HFFc6 (cell line): ENCODE results near the gene C4BPB. TPM values are rescaled to one million over a fixed set of nuclear protein-coding genes. Genes with fewer than 3 reads are reported as not detected.
"Not testable (repeated sequence)": the region's sequence is repeated elsewhere in the genome, so short reads cannot be mapped to it uniquely, and the experiment has no call there.

Source experiments
- DNase-seq: peaks from one replicate; pipeline ENCODE4 v3.0.0-alpha.2; 2018
- H3K27ac Mint-ChIP-seq: 2 replicates; pipeline ENCODE4 v1.8.0; 2020; ENCODE audit warnings: mild to moderate bottlenecking, mixed read lengths
- H3K27me3 Mint-ChIP-seq: 2 replicates; pipeline ENCODE4 v1.8.0; 2021; ENCODE audit warnings: mild to moderate bottlenecking, moderate library complexity, mixed read lengths; ENCODE audit not compliant: insufficient read depth
- H3K36me3 Mint-ChIP-seq: 2 replicates; pipeline ENCODE4 v1.8.0; 2021; ENCODE audit warnings: low read depth, mixed read lengths
- H3K4me1 Mint-ChIP-seq: 2 replicates; pipeline ENCODE4 v1.8.0; 2020; ENCODE audit warnings: low read depth, mixed read lengths
- H3K4me3 Mint-ChIP-seq: 2 replicates; pipeline ENCODE4 v1.8.0; 2020; ENCODE audit warnings: mild to moderate bottlenecking, moderate library complexity, mixed read lengths
- H3K9me3 Mint-ChIP-seq: 2 replicates; pipeline ENCODE4 v1.8.0; 2020; ENCODE audit warnings: mild to moderate bottlenecking, mixed read lengths
- long read RNA-seq: library from polyadenylated mRNA; unstranded; transcript quantifications from one replicate; pipeline ENCODE4 v2.0.0, GENCODE V29; 2019
- total RNA-seq, 6 experiments: library from RNA; stranded (reverse); fragmentation: NEBNext Ultra II Directional; extraction: Animal tissue kit (Norgen Biotek cat#: 25700); gene quantifications; 2 replicates in 1 of 6; 3 replicates in 5 of 6; pipeline ENCODE4 v1.2.3, GENCODE V29; 2021
- TF ChIP-seq, protein P1 (sequence below): fragments of 200-600 bp; sonication (generic); IDR thresholded peaks from 2 replicates; pipeline ENCODE4 v1.5.0; 2021; ENCODE audit warnings: antibody characterized with exemption, mild to moderate bottlenecking

The C4BPB gene, protein sequence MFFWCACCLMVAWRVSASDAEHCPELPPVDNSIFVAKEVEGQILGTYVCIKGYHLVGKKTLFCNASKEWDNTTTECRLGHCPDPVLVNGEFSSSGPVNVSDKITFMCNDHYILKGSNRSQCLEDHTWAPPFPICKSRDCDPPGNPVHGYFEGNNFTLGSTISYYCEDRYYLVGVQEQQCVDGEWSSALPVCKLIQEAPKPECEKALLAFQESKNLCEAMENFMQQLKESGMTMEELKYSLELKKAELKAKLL
- under 1 TPM in 5 of 6 experiments, not detected in 1; 0.15 to 0.59 (median 0.24) TPM for total RNA-seq
- long read RNA-seq, partial matches to known transcripts = 0 of 1 reads
- long read RNA-seq, other reads (novel, unspliced or antisense) = 1 of 1 reads

DNA sequence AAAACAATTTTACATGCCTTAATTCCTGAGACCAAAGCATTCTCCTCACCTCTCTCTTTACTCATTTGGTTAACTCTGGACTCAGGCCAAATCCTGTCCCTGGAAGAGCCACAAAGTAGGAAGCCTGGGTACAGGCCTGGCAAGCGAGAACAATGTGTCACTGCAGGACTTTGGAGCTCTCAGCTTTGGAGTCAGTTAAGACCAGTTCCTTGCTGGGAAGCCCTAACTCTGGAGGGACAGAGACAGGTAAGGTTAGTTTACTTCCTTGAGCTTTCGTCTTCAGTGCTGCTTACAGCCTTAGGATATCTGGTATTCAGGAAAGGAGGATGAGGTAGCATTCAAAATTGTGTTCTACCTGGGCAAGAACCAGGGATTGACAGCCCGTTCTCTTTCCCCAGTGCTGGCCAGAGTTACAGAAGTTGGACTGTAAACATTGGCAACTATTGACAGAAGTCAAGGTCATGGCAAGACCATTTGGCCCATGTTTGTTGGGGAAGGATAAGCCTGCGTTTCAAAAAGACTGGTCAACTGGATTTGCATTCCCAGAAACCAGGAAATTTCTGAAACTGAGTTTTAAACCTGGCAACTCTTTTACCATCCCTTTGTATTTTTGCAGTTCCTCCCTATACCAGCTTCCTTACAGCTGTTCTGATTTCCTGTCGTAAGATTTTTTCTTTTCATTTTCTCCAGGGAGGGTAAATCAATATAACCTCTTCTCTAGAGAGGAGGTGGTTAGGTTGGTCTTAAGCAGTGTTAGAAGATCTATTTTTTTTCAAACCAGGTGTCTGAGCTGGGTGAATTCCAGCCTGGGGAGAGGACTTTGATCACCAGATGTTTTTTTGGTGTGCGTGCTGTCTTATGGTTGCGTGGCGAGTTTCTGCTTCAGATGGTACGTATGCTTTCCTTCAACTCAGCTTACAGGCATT is at the start of gene C4BPB:
C4BPB (plus strand) TSS at position 160 of the 926 bp plus-strand sequence; CDS start at position 832, 672 bp downstream.
- Mint-ChIP-seq H3K4me3 (peak within 1 kb of the TSS; percentile 41), H3K27me3 (no peaks in the 10 kb centered on the region; the same call in 1 of the 2 replicates), H3K27ac (peak within 1 kb of the TSS; percentile 60; the same call in 1 of the 2 replicates), H3K4me1 (peaks cover 51% of the 10 kb centered on the region), H3K9me3 (no peaks in the 10 kb centered on the region), H3K36me3 (no peaks in the 10 kb centered on the region)
- TF ChIP-seq, protein P1, sequence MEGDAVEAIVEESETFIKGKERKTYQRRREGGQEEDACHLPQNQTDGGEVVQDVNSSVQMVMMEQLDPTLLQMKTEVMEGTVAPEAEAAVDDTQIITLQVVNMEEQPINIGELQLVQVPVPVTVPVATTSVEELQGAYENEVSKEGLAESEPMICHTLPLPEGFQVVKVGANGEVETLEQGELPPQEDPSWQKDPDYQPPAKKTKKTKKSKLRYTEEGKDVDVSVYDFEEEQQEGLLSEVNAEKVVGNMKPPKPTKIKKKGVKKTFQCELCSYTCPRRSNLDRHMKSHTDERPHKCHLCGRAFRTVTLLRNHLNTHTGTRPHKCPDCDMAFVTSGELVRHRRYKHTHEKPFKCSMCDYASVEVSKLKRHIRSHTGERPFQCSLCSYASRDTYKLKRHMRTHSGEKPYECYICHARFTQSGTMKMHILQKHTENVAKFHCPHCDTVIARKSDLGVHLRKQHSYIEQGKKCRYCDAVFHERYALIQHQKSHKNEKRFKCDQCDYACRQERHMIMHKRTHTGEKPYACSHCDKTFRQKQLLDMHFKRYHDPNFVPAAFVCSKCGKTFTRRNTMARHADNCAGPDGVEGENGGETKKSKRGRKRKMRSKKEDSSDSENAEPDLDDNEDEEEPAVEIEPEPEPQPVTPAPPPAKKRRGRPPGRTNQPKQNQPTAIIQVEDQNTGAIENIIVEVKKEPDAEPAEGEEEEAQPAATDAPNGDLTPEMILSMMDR = no peak
- peak; percentile 22 for DNase-seq

DNA sequence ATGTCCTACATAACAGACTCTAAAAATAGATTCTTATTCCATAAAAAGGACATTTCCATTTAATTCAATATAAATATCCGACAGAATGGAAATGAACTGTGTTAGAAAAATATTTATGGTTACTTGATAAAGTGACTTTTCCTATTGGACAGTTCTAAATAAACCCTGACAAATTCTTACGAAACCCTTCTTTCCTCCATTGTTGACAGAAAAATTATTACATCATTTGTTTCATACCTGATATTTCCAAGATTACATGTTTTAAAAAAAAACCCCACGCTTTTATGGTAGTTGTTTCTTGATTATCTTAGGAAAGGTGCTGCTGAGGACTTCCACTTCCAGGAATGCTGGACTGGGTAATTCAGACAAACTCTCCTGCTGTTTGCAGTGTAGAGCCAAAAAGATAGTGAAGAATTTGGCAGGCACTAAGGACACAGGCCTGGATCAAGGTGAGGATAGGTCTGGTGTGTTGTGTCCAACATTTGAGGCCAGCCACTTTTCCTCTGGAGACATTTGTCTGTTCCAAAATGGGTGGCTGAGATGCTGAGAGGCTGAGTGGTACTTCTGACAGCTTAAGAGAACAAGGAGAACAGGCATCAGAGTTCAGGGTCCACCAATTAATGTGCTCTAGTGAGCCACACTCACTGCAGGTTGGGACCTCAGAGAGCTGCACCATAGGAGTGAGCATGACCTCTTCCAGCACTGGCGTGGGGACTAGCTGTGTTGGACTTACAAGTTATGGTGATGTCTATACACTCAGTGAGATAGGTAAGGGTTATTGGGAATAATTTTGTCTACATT is 49.1 kb upstream of the C4BPB start:
- Mint-ChIP-seq H3K27ac (peak overlapping the region; percentile 65), H3K27me3 (peaks cover 2% of the 10 kb centered on the region; the same call in 1 of the 2 replicates), H3K4me1 (peaks cover 35% of the 10 kb centered on the region), H3K9me3 (no peaks in the 10 kb centered on the region), H3K36me3 (peaks cover 19% of the 10 kb centered on the region), H3K4me3 (peak overlapping the region; percentile 7)
- TF ChIP-seq, protein P1 = no peak
- DNase-seq = no peak

DNA sequence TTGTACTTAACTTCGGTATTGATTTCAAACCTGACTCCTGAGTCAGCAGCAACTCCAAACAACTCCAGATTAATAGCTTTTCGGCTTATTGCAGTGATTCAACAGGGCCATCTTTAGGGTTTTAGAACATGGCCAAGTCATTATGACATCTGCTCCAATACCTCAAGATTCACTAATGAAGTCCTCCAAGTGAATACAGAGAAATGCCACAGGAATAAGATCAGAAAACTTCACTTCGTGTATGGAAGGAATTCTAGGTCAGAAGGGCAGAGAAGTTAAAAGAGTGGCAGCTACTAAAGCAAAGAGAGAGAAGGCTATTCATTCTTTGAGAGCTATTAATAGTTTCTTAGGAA is 48.5 kb upstream of the C4BPB start:
- Mint-ChIP-seq H3K4me1 (peaks cover 41% of the 10 kb centered on the region), H3K36me3 (peaks cover 23% of the 10 kb centered on the region), H3K27ac (peak overlapping the region; percentile 65), H3K9me3 (no peaks in the 10 kb centered on the region), H3K27me3 (peaks cover 2% of the 10 kb centered on the region; the same call in 1 of the 2 replicates), H3K4me3 (peak overlapping the region; percentile 7)
- peak; percentile 76 for DNase-seq
- TF ChIP-seq, protein P1 = no peak

DNA sequence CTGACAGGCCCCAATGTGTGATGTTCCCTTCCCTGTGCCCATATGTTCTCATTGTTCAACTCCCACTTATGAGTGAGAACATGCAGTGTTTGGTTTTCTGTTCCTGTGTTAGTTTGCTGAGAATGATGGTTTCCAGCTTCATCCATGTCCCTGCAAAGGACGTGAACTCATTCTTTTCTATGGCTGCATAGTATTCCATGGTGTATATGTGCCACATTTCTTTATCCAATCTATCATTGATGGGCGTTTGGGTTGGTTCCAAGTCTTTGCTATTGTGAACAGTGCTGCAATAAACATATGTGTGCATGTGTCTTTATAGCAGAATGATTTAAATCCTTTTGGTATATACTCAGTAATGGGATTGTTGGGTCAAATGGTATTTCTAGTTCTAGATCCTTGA is 47.3 kb upstream of the C4BPB start:
- H3K9me3 Mint-ChIP-seq, H3K27me3 Mint-ChIP-seq, DNase-seq, H3K4me3 Mint-ChIP-seq: not testable (repeated sequence)
- H3K27ac Mint-ChIP-seq = peak overlapping the region; percentile 39; the same call in 1 of the 2 replicates
- H3K4me1 Mint-ChIP-seq = peaks cover 53% of the 10 kb centered on the region
- H3K36me3 Mint-ChIP-seq = peaks cover 31% of the 10 kb centered on the region

DNA sequence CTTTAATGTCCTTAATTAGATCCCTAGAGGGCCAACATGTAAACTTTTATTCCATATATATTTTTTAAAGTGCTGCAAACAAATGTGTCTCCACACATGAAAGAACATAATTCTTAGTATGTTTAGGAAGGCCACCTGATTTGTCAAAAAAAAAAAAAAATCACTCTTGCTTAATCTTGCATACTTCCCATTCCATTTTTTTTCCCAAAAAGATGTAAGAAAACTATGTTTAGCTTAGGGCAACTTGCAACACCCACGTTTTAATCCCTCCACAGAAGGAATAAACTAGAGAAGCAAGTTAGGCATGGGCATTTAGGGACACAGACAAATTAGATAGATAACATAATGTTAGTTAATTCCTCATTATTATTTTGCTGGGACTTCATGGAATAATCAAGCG is 43.2 kb upstream of the C4BPB start:
- no peaks in the 10 kb centered on the region for H3K9me3 Mint-ChIP-seq
- TF ChIP-seq, protein P1 = no peak
- H3K4me3 Mint-ChIP-seq = peak overlapping the region; percentile 65
- peaks cover 72% of the 10 kb centered on the region for H3K4me1 Mint-ChIP-seq
- no peak for DNase-seq
- H3K27ac Mint-ChIP-seq = no peak overlapping the region
- peaks cover 62% of the 10 kb centered on the region for H3K36me3 Mint-ChIP-seq
- no peaks in the 10 kb centered on the region for H3K27me3 Mint-ChIP-seq
